HG02798 (cell line): Measurements from ENCODE around the gene AOAH.
"Not testable (repeated sequence)": the region's sequence is repeated elsewhere in the genome, so short reads cannot be mapped to it uniquely, and the experiment has no call there.

ENCODE experiments used
- ATAC-seq: cut with Tn5 transposase; IDR thresholded peaks from one replicate; pipeline ENCODE4 v1.9.1; 2021; ENCODE audit warnings: mild to moderate bottlenecking; ENCODE audit not compliant: unreplicated experiment, poor library complexity

Gene AOAH

GRCh38 chr7:36523371-36524101 lies 200.8 kb downstream of the AOAH start:
- no peak for ATAC-seq

GRCh38 chr7:36522453-36523007 lies 201.8 kb downstream of the AOAH start:
- ATAC-seq = no peak

GRCh38 chr7:36521911-36522310 lies 202.4 kb downstream of the AOAH start:
- no peak for ATAC-seq

GRCh38 chr7:36521133-36521532 lies 203.2 kb downstream of the AOAH start:
- ATAC-seq = no peak

- ATAC-seq = no peak
These were observed 208.4 kb downstream of the AOAH start for GRCh38 chr7:36515847-36516246.

GRCh38 chr7:36514289-36515243 lies 209.7 kb downstream of the AOAH start:
- ATAC-seq = no peak

GRCh38 chr7:36513393-36513792 lies 210.9 kb downstream of the AOAH start:
- ATAC-seq = no peak

- ATAC-seq = no peak
These were observed 211.7 kb downstream of the AOAH start for GRCh38 chr7:36512616-36513015.

GRCh38 chr7:36509962-36510361 lies 214.3 kb downstream of the AOAH start:
- no peak for ATAC-seq

- ATAC-seq = no peak
These were observed 216.5 kb downstream of the AOAH start for GRCh38 chr7:36507475-36508440.

- no peak for ATAC-seq
These were observed 217.5 kb downstream of the AOAH start for GRCh38 chr7:36506820-36507219.

GRCh38 chr7:36506130-36506798 lies 218.0 kb downstream of the AOAH start:
- ATAC-seq = no peak

GRCh38 chr7:36504617-36505016 lies 219.7 kb downstream of the AOAH start:
- ATAC-seq = not testable (repeated sequence)

GRCh38 chr7:36504216-36504615 lies 220.1 kb downstream of the AOAH start:
- not testable (repeated sequence) for ATAC-seq

- ATAC-seq = no peak
These were observed 226.5 kb downstream of the AOAH start for GRCh38 chr7:36497775-36498174.

- ATAC-seq = not testable (repeated sequence)
These were observed 227.1 kb downstream of the AOAH start for GRCh38 chr7:36497176-36497575.

- no peak for ATAC-seq
These were observed 227.7 kb downstream of the AOAH start for GRCh38 chr7:36496576-36496975.

GRCh38 chr7:36491317-36491716 lies 233.0 kb downstream of the AOAH start:
- ATAC-seq = no peak

- ATAC-seq = no peak
These were observed 233.9 kb downstream of the AOAH start for GRCh38 chr7:36490419-36490830.
